NCI-H2196 treated with DMSO at 0.1 percent for 48 hours (cell line): ENCODE measurements around the gene CLEC4F.
"Not testable (repeated sequence)": the region's sequence is repeated elsewhere in the genome, so short reads cannot be mapped to it uniquely, and the experiment has no call there.

ENCODE experiments used
- DNase-seq: peaks from one replicate; lab custom pipeline; 2025; ENCODE audit not compliant: unreplicated experiment; lab: John Stamatoyannopoulos, UW

CLEC4F gene

GRCh38 chr2:70826696-70827350, 6.4 kb upstream of the CLEC4F start:
- DNase-seq = no peak

- no peak for DNase-seq
Observed at GRCh38 chr2:70823249-70823648, 2.9 kb upstream of the CLEC4F start.

GRCh38 chr2:70822843-70823242, 2.4 kb upstream of the CLEC4F start:
- DNase-seq = no peak

GRCh38 chr2:70817284-70817954, 3.0 kb downstream of the CLEC4F start:
- no peak for DNase-seq

GRCh38 chr2:70816726-70817125, 3.7 kb downstream of the CLEC4F start:
- no peak for DNase-seq

GRCh38 chr2:70808983-70809958, 11.1 kb downstream of the CLEC4F start:
- no peak for DNase-seq

- DNase-seq = no peak
Observed at GRCh38 chr2:70807828-70808118, 12.6 kb downstream of the CLEC4F start.

GRCh38 chr2:70807102-70807827, 13.1 kb downstream of the CLEC4F start:
- DNase-seq = no peak

- DNase-seq = no peak
Observed at GRCh38 chr2:70806620-70807019, 13.8 kb downstream of the CLEC4F start.

- DNase-seq = no peak
Observed at GRCh38 chr2:70806013-70806412, 14.4 kb downstream of the CLEC4F start.

GRCh38 chr2:70801607-70802263, 18.7 kb downstream of the CLEC4F start:
- DNase-seq = no peak

- no peak for DNase-seq
Observed at GRCh38 chr2:70799706-70800105, 20.7 kb downstream of the CLEC4F start.

GRCh38 chr2:70797996-70798395, 22.4 kb downstream of the CLEC4F start:
- not testable (repeated sequence) for DNase-seq

- DNase-seq = no peak
Observed at GRCh38 chr2:70797506-70797905, 22.9 kb downstream of the CLEC4F start.

GRCh38 chr2:70796262-70796661, 24.1 kb downstream of the CLEC4F start:
- DNase-seq = no peak

- no peak for DNase-seq
Observed at GRCh38 chr2:70795164-70795995, 25.0 kb downstream of the CLEC4F start.

- no peak for DNase-seq
Observed at GRCh38 chr2:70793450-70793849, 26.9 kb downstream of the CLEC4F start.

GRCh38 chr2:70790136-70790828, 30.1 kb downstream of the CLEC4F start, which contains the start of gene FIGLA:
Gene FIGLA (minus strand): TSS chr2:70790643. CDS start chr2:70790638, 5 bp downstream.
- DNase-seq = no peak
